HEK293 (cell line): ENCODE results near the gene IFT122.

Experiments
- CTCF ChIA-PET: fragments of 350-600 bp; formaldehyde crosslinking; extraction: SDS; loops from one replicate; lab custom pipeline; 2021; ENCODE audit warnings: antibody characterized with exemption; lab: Yijun Ruan, JAX
- POLR2A ChIA-PET: fragments of 300-600 bp; formaldehyde crosslinking; extraction: SDS; loops from one replicate; lab custom pipeline; 2020; ENCODE audit warnings: antibody characterized with exemption, inconsistent platforms; lab: Yijun Ruan, JAX
- H3K27ac ChIP-seq: fragments of 200-500 bp; sonication (Bioruptor generic); 2 replicates; pipeline ENCODE4 v1.5.1; 2014; ENCODE audit warnings: low read depth, low read length, control low read depth, inconsistent platforms; ENCODE audit errors: extremely low read depth
- H3K36me3 ChIP-seq, 2 experiments: fragments of 200-500 bp in 1 of 2; sonication (Bioruptor generic) in 1 of 2; 1 replicate in 1 of 2; 2 replicates in 1 of 2; pipeline ENCODE4 v1.5.1; 2014 to 2017; ENCODE audit warnings: inconsistent platforms in 2 of 2, low read length in 2 of 2; ENCODE audit not compliant: control insufficient read depth in 2 of 2, insufficient read depth in 1 of 2
- H3K4me1 ChIP-seq: fragments of 200-500 bp; sonication (Bioruptor generic); 2 replicates; pipeline ENCODE4 v1.5.1; 2014; ENCODE audit warnings: mild to moderate bottlenecking, low read length, inconsistent platforms; ENCODE audit not compliant: control insufficient read depth, insufficient read depth
- H3K4me3 ChIP-seq: 2 replicates; pipeline ENCODE4 v1.5.1; 2011; ENCODE audit warnings: low read depth, mild to moderate bottlenecking, control low read depth, low read length, moderate library complexity
- H3K9me3 ChIP-seq: fragments of 200-500 bp; sonication (Bioruptor generic); 2 replicates; pipeline ENCODE4 v1.5.1; 2014; ENCODE audit warnings: low read depth, low read length, inconsistent platforms; ENCODE audit not compliant: control insufficient read depth, insufficient read depth
- BCL6B ChIP-seq: fragments of 450-650 bp; formaldehyde crosslinking; IDR thresholded peaks from 2 replicates; pipeline ENCODE4 v1.5.1; 2017; ENCODE audit warnings: missing biosample characterization, missing genetic modification characterization
- EGR2 ChIP-seq: fragments of 450-650 bp; formaldehyde crosslinking; IDR thresholded peaks from 2 replicates; pipeline ENCODE4 v1.5.1; 2016; ENCODE audit warnings: low read depth, missing biosample characterization, missing genetic modification characterization
- GFI1B ChIP-seq: fragments of 450-650 bp; formaldehyde crosslinking; IDR thresholded peaks from 2 replicates; pipeline ENCODE4 v1.5.1; 2016; ENCODE audit warnings: missing biosample characterization, missing genetic modification characterization
- GLIS2 ChIP-seq: fragments of 450-650 bp; formaldehyde crosslinking; IDR thresholded peaks from 2 replicates; pipeline ENCODE4 v1.5.1; 2016; ENCODE audit warnings: missing biosample characterization, missing genetic modification characterization
- HIC1 ChIP-seq: fragments of 450-650 bp; formaldehyde crosslinking; IDR thresholded peaks from 2 replicates; pipeline ENCODE4 v1.5.1; 2016; ENCODE audit warnings: missing biosample characterization, missing genetic modification characterization
- SP7 ChIP-seq: fragments of 450-650 bp; formaldehyde crosslinking; IDR thresholded peaks from 2 replicates; pipeline ENCODE4 v1.5.1; 2016; ENCODE audit warnings: missing biosample characterization, missing genetic modification characterization
- ZBTB8A ChIP-seq: fragments of 450-650 bp; formaldehyde crosslinking; IDR thresholded peaks from 2 replicates; pipeline ENCODE4 v1.5.1; 2016; ENCODE audit warnings: missing biosample characterization, missing genetic modification characterization
- ZEB2 ChIP-seq: fragments of 450-650 bp; formaldehyde crosslinking; IDR thresholded peaks from 2 replicates; pipeline ENCODE4 v1.5.1; 2016; ENCODE audit warnings: missing biosample characterization, missing genetic modification characterization
- ZNF146 ChIP-seq: fragments of 450-650 bp; formaldehyde crosslinking; IDR thresholded peaks from 2 replicates; pipeline ENCODE4 v1.5.1; 2016; ENCODE audit warnings: missing biosample characterization, missing genetic modification characterization
- ZNF155 ChIP-seq: fragments of 450-650 bp; formaldehyde crosslinking; IDR thresholded peaks from 2 replicates; pipeline ENCODE4 v1.5.1; 2016; ENCODE audit warnings: missing biosample characterization, missing genetic modification characterization
- ZNF19 ChIP-seq: fragments of 450-650 bp; formaldehyde crosslinking; IDR thresholded peaks from 2 replicates; pipeline ENCODE4; 2016; ENCODE audit warnings: missing biosample characterization, missing genetic modification characterization, low read depth
- ZNF280C ChIP-seq: fragments of 450-650 bp; formaldehyde crosslinking; IDR thresholded peaks from 2 replicates; pipeline ENCODE4 v1.5.1; 2016; ENCODE audit warnings: missing biosample characterization, missing genetic modification characterization
- ZNF292 ChIP-seq: fragments of 450-650 bp; formaldehyde crosslinking; IDR thresholded peaks from 2 replicates; pipeline ENCODE4 v1.5.1; 2016; ENCODE audit warnings: low read depth, missing biosample characterization, missing genetic modification characterization, borderline replicate concordance
- ZNF302 ChIP-seq: fragments of 450-650 bp; formaldehyde crosslinking; IDR thresholded peaks from 2 replicates; pipeline ENCODE4 v1.5.1; 2016; ENCODE audit warnings: missing biosample characterization, missing genetic modification characterization, low read depth
- ZNF335 ChIP-seq: fragments of 450-650 bp; formaldehyde crosslinking; conservative IDR thresholded peaks from 2 replicates; pipeline ENCODE4 v1.5.1; 2016; ENCODE audit warnings: missing biosample characterization, missing genetic modification characterization
- ZNF555 ChIP-seq: fragments of 450-650 bp; formaldehyde crosslinking; conservative IDR thresholded peaks from 2 replicates; pipeline ENCODE4 v1.5.1; 2017; ENCODE audit warnings: missing biosample characterization, mild to moderate bottlenecking, missing genetic modification characterization, inconsistent platforms
- ZNF585B ChIP-seq: fragments of 450-650 bp; formaldehyde crosslinking; IDR thresholded peaks from 2 replicates; pipeline ENCODE4 v1.5.1; 2016; ENCODE audit warnings: missing biosample characterization, missing genetic modification characterization
- ZNF639 ChIP-seq: fragments of 450-650 bp; formaldehyde crosslinking; IDR thresholded peaks from 2 replicates; pipeline ENCODE4 v1.5.1; 2016; ENCODE audit warnings: missing biosample characterization, missing genetic modification characterization
- ZNF645 ChIP-seq: fragments of 450-650 bp; formaldehyde crosslinking; IDR thresholded peaks from 2 replicates; pipeline ENCODE4; 2016; ENCODE audit warnings: missing biosample characterization, missing genetic modification characterization
- ZNF658 ChIP-seq: fragments of 450-650 bp; formaldehyde crosslinking; IDR thresholded peaks from 2 replicates; pipeline ENCODE4; 2016; ENCODE audit warnings: missing biosample characterization, missing genetic modification characterization
- ZNF664 ChIP-seq: fragments of 450-650 bp; formaldehyde crosslinking; IDR thresholded peaks from 2 replicates; pipeline ENCODE4 v1.5.1; 2016; ENCODE audit warnings: missing biosample characterization, missing genetic modification characterization
- ZNF704 ChIP-seq: fragments of 450-650 bp; formaldehyde crosslinking; IDR thresholded peaks from 2 replicates; pipeline ENCODE4 v1.5.1; 2016; ENCODE audit warnings: missing biosample characterization, missing genetic modification characterization
- ZNF768 ChIP-seq: fragments of 450-650 bp; formaldehyde crosslinking; IDR thresholded peaks from 2 replicates; pipeline ENCODE4 v1.5.1; 2018; ENCODE audit warnings: missing biosample characterization, mild to moderate bottlenecking, missing genetic modification characterization
- ZNF837 ChIP-seq: fragments of 450-650 bp; formaldehyde crosslinking; IDR thresholded peaks from 2 replicates; pipeline ENCODE4 v1.5.1; 2016; ENCODE audit warnings: missing biosample characterization, missing genetic modification characterization
- ZSCAN4 ChIP-seq: fragments of 450-650 bp; formaldehyde crosslinking; IDR thresholded peaks from 2 replicates; pipeline ENCODE4 v1.5.1; 2017; ENCODE audit warnings: missing biosample characterization, missing genetic modification characterization

IFT122 gene

GRCh38 chr3:129473769-129474152 is 33.7 kb downstream of the IFT122 start (continued):
- TF ChIP-seq ZNF768 (tag by site-specific recombination) (no peak), ZNF155 (tag by site-specific recombination) (no peak), ZNF837 (tag by site-specific recombination) (no peak), ZNF335 (tag by site-specific recombination) (no peak), ZBTB8A (no peak), ZNF639 (no peak), EGR2 (tag by site-specific recombination) (no peak), ZEB2 (tag by site-specific recombination) (no peak), ZNF302 (tag by site-specific recombination) (no peak), ZNF664 (tag by site-specific recombination) (no peak), BCL6B (tag by site-specific recombination) (no peak)
- TF ChIP-seq, all 188 proteins: peak for 0

GRCh38 chr3:129474984-129475804 is 35.2 kb downstream of the IFT122 start:
- ChIA-PET POLR2A (no interaction called here), CTCF (interaction anchor here (0.5 kb wide), 1 partner anchor 315 kb away, joined by 4 read pairs; no protein-coding TSS in a partner anchor)
- TF ChIP-seq ZNF19 (tag by site-specific recombination) = no peak
- TF ChIP-seq ZNF280C (tag by site-specific recombination) = no peak
- TF ChIP-seq GFI1B = no peak
- TF ChIP-seq ZNF585B (tag by site-specific recombination) = no peak
- no peak for TF ChIP-seq HIC1
- TF ChIP-seq ZSCAN4 (tag by site-specific recombination) = no peak
- no peak for TF ChIP-seq ZNF645 (tag by site-specific recombination)
- no peak for TF ChIP-seq ZNF302 (tag by site-specific recombination)
- TF ChIP-seq ZNF292 = no peak
- TF ChIP-seq ZNF658 = no peak
- no peak for TF ChIP-seq GLIS2 (tag by site-specific recombination)
- TF ChIP-seq ZNF704 (tag by site-specific recombination) = no peak
- no peak for TF ChIP-seq ZNF146
- TF ChIP-seq ZNF555 (tag by site-specific recombination) = no peak
- TF ChIP-seq SP7 (tag by site-specific recombination) = no peak

More at GRCh38 chr3:129474984-129475804, 35.2 kb downstream of the IFT122 start:
- Histone ChIP-seq H3K4me1 (no peaks in the 10 kb centered on the region), H3K4me3 (no peak overlapping the region), H3K36me3 (peaks cover 0 to 40% of the 10 kb centered on the region in 2 experiments; a peak in 1 of 3 replicates), H3K27ac (no peak overlapping the region), H3K9me3 (no peaks in the 10 kb centered on the region)
